ENCODE measurements around the gene LMOD1. TPM values are rescaled to one million over a fixed set of nuclear protein-coding genes. Genes with fewer than 3 reads are reported as not detected.

LMOD1 gene
- total RNA-seq, 2 donors from 2014 or later, result 112 to 190 TPM

DNA sequence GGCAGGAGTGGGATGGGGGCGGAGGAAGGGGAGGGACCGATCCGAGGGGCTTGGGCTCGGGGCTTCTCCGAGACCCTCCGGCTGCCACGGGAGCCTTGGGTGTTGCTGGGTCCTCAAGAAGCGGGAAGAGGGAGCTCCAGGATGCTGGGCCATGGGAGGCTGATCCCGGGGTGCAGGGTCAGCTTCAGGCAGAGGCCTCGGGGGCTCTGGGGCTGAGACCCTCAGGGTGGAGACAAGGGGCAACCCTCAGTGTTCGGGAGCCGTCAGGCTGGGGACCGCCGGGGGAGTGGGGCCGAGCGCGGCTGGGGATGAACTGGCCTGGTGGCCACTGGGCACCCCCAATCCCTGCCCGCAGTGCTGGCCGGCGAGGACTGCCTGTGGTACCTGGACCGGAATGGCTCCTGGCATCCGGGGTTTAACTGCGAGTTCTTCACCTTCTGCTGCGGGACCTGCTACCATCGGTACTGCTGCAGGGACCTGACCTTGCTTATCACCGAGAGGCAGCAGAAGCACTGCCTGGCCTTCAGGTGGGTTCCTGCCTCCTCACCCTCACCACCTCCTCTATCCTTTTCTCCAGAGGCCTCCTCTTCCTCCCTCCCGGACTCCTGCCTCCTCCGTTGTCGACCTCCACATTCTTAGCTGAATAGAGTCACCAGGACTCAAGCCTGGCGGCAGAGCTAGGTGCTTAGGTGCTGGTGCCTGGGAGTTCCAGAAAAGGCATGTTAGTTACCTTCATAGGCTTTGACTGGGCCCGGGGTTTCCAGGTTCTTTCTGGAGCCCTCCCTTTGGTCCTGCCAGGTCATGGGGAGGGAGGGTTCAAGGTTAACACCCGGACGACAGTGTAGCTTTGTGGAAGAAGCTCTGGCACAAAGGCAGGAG lies 57.0 kb downstream of the LMOD1 start:
- TF ChIP-seq, protein P1, sequence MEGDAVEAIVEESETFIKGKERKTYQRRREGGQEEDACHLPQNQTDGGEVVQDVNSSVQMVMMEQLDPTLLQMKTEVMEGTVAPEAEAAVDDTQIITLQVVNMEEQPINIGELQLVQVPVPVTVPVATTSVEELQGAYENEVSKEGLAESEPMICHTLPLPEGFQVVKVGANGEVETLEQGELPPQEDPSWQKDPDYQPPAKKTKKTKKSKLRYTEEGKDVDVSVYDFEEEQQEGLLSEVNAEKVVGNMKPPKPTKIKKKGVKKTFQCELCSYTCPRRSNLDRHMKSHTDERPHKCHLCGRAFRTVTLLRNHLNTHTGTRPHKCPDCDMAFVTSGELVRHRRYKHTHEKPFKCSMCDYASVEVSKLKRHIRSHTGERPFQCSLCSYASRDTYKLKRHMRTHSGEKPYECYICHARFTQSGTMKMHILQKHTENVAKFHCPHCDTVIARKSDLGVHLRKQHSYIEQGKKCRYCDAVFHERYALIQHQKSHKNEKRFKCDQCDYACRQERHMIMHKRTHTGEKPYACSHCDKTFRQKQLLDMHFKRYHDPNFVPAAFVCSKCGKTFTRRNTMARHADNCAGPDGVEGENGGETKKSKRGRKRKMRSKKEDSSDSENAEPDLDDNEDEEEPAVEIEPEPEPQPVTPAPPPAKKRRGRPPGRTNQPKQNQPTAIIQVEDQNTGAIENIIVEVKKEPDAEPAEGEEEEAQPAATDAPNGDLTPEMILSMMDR (IDR thresholded peaks at IDR 0.05), result no peak
- TF ChIP-seq POLR2A (IDR thresholded peaks at IDR 0.05) (no peak), POLR2AphosphoS5 (IDR thresholded peaks at IDR 0.05) (no peak)
- H3K27ac ChIP-seq, result peak overlapping the region; percentile 70 to 77
- no peaks in the 10 kb centered on the region for H3K36me3 ChIP-seq
- DNase-seq (ENCODE audit: low spot score), result no peak
- H3K4me3 ChIP-seq, result peak overlapping the region; percentile 67 to 73
- H3K27me3 ChIP-seq (replicated peaks; ENCODE audit: insufficient read depth), result no peaks in the 10 kb centered on the region
- H3K9me3 ChIP-seq, result no peaks in the 10 kb centered on the region
- intact Hi-C loops (cut with DNase I), result loop anchor here (5.0 kb wide), 1 partner anchor 57 kb away; no protein-coding TSS in a partner anchor
- peaks cover 3% of the 10 kb centered on the region for H3K4me1 ChIP-seq (replicated peaks)
- 22% methylated on average over 33 of the region's 33 CpGs for WGBS

DNA sequence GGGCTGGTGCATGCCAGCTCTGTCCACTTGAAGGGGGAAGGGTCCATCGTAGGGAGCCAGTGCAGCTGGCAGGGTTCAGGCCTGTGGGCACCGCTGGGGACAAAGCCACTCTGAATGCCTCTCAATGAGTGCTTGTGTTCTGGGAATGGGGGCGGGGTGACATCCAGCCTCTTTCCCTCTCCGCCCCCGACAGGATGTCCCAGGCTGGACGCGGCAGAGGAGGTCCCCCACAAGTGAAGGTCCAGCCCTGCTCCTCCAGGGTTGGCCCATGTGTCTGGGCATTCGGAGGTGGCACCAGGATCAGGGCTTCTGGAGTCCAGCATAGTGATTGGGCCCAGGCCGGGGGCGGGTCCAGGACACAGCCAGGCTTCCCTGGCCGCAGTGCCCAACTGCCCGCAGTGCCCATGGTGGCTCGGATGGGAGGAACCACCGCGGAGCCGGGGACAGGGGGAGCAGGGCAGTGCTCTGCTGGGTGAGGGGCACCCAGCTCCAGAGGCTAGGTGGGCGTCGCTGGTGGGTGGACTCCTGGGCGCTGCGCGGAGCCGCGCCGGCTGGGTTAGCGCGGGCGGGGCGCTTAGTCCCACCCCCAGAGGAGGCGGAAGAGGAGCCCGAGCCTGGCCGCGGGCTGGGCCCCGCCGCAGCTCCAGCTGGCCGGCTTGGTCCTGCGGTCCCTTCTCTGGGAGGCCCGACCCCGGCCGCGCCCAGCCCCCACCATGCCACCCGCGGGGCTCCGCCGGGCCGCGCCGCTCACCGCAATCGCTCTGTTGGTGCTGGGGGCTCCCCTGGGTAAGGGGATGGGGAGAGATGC lies 57.9 kb downstream of the LMOD1 start, which contains the start of gene SHISA4:
Gene SHISA4, plus strand, starts transcription at position 617 of the 808 bp plus-strand sequence. Its CDS starts 97 bp downstream, at position 714.
- H3K27me3 ChIP-seq (replicated peaks; ENCODE audit: insufficient read depth), result no peaks in the 10 kb centered on the region
- no peaks in the 10 kb centered on the region for H3K36me3 ChIP-seq
- H3K9me3 ChIP-seq, result no peaks in the 10 kb centered on the region
- H3K4me3 ChIP-seq, result peak within 1 kb of the TSS; percentile 67 to 73
- H3K27ac ChIP-seq, result peak within 1 kb of the TSS; percentile 70 to 77
- TF ChIP-seq POLR2AphosphoS5 (IDR thresholded peaks at IDR 0.05), result peak; percentile 37
- TF ChIP-seq, protein P1 (IDR thresholded peaks at IDR 0.05), result no peak
- TF ChIP-seq POLR2A (IDR thresholded peaks at IDR 0.05), result peak; percentile 40
- peaks cover 3% of the 10 kb centered on the region for H3K4me1 ChIP-seq (replicated peaks)
- intact Hi-C loops (cut with DNase I), result loop anchor here (5.0 kb wide), 1 partner anchor 56 kb away; no protein-coding TSS in a partner anchor
- peak; percentile 59 for DNase-seq (ENCODE audit: low spot score)
- 2% methylated on average over 21 of the region's 49 CpGs for WGBS

DNA sequence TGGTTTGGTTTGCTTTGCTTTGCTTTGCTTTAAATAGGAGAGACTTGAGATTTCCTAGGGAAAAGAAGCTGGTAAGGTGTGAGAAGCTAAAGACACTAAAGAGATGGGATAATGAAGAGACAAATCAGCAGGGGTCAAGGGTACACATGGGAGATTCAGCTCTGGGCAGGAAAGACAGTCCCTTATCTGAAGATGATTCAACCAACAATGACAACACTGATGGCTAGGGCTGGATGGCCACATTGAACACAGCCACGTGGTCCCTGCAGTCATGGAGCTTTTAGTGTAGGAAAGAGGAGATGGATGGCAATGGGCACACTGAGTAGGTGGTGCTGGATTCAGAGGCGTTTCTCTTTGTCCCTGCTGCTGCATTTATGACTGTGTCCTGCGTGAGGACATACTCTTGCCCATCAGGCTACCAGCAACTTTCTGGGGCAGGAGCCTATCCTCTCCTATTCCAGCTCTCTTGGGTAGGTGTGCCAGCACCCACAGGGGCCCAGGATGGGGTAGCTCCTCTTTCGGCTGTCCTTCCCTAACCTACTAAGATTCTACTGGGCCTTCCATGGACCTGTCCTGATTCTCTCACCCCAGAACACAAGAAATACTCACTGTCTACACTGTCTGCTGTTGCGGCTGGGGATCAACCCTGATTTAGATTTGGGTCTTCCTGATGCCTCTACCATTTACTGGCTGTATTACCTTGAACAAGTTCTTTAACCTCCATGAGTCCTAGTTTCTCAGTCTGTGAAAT lies 59.1 kb downstream of the LMOD1 start:
- WGBS, result 79% methylated on average over 5 of the region's 5 CpGs
- Histone ChIP-seq H3K27ac (no peak overlapping the region), H3K4me3 (no peak overlapping the region), H3K36me3 (no peaks in the 10 kb centered on the region), H3K9me3 (no peaks in the 10 kb centered on the region), H3K27me3 (replicated peaks; ENCODE audit: insufficient read depth) (no peaks in the 10 kb centered on the region), H3K4me1 (replicated peaks) (peaks cover 3% of the 10 kb centered on the region)
- TF ChIP-seq POLR2A (IDR thresholded peaks at IDR 0.05), result no peak
- TF ChIP-seq, protein P1 (IDR thresholded peaks at IDR 0.05), result no peak
- no peak for TF ChIP-seq POLR2AphosphoS5 (IDR thresholded peaks at IDR 0.05)
- no peak for DNase-seq (ENCODE audit: low spot score)
- intact Hi-C loops (cut with DNase I), result loop anchor here (5.0 kb wide), 1 partner anchor 55 kb away; no protein-coding TSS in a partner anchor

DNA sequence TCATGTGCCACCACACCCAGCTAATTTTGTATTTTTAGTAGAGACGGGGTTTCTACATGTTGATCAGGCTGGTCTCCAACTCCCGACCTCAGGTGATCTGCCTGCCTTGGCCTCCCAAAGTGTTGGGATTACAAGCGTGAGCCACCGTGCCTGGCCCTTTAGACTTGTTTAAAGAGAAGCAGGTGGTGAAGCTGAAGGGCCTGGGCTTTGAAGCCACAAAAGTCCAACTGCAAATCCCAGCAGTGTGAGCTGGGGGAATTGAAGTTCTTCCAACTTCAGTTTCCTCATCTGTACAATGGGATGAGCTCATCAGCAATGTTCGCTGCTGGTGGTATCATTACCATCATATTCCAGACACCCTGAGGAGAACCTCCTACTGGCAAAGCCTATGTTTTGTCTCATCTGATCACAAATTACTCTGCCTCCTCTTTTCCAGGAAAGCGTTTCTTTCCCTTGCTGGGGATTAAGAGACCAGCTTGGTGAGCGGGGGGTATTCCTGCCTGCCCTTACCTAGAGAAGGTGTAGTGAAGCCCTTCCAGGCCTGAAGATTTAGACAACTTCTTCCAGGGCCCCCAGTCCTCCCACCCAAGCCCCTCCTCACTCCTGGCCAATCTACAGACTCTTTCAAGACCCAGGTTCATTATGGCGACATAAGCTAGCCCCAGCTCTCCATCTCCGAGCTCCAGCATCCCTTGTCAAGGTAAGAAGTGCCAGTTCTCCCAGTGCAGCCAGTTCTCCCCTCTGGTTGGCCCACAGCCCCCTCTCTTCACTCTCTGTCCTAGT lies 60.1 kb downstream of the LMOD1 start:
- H3K27ac ChIP-seq, result no peak overlapping the region
- peaks cover 3% of the 10 kb centered on the region for H3K4me1 ChIP-seq (replicated peaks)
- H3K9me3 ChIP-seq, result no peaks in the 10 kb centered on the region
- intact Hi-C loops (cut with DNase I), result loop anchor here (5.0 kb wide), 1 partner anchor 54 kb away; no protein-coding TSS in a partner anchor
- TF ChIP-seq, protein P1 (IDR thresholded peaks at IDR 0.05), result no peak
- TF ChIP-seq POLR2AphosphoS5 (IDR thresholded peaks at IDR 0.05) (no peak), POLR2A (IDR thresholded peaks at IDR 0.05) (no peak)
- 79% methylated on average over 9 of the region's 9 CpGs for WGBS
- no peak overlapping the region for H3K4me3 ChIP-seq
- no peaks in the 10 kb centered on the region for H3K27me3 ChIP-seq (replicated peaks; ENCODE audit: insufficient read depth)
- H3K36me3 ChIP-seq, result no peaks in the 10 kb centered on the region
- no peak for DNase-seq (ENCODE audit: low spot score)
